Lower leg skin (tissue), 4 donors: Measurements from ENCODE around the gene DKK3. TPM values are rescaled to one million over a fixed set of nuclear protein-coding genes. Genes with fewer than 3 reads are reported as not detected.

ENCODE experiments used
- DNase-seq, 2 donors: peaks; one replicate each; pipeline ENCODE4 v3.0.0-alpha.2; 2019; ENCODE audit warnings: low spot score in 2 of 2
- H3K4me3 ChIP-seq: fragments of 200-600 bp; sonication (generic); 2 replicates; pipeline ENCODE4 v1.5.1; 2017; ENCODE audit warnings: mild to moderate bottlenecking, low read depth; ENCODE audit not compliant: poor library complexity, severe bottlenecking
- POLR2A ChIP-seq, 2 donors: fragments of 450-650 bp; IDR thresholded peaks; one replicate each; pipeline ENCODE4 v1.6.1; 2016 to 2017; ENCODE audit warnings: antibody characterized with exemption in 2 of 2, mild to moderate bottlenecking in 1 of 2, moderate library complexity in 1 of 2
- WGBS, 2 donors: methylation state at CpG; one replicate each; pipeline ENCODE4 v1.1.5; 2018; 5-methylcytosine and 5-hydroxymethylcytosine counted together
- intact Hi-C: fragments of 100-400 bp; cut with DNase I; formaldehyde crosslinking; loops from one replicate; pipeline ENCODE4 v1.15.0; 2023; ENCODE audit warnings: low total_unique reads
- total RNA-seq, 4 donors: library from RNA; depleted of rRNA; stranded (reverse); fragments of >200 nt; gene quantifications; one replicate each; pipeline ENCODE4 v1.1.0, GENCODE V29; 2016
- TF ChIP-seq, protein P1 (sequence below), 3 donors: fragments of 450-650 bp; IDR thresholded peaks; one replicate each; pipeline ENCODE4 v1.5.1; 2016; ENCODE audit warnings: antibody characterized with exemption in 3 of 3, mild to moderate bottlenecking in 3 of 3, moderate library complexity in 2 of 3

The DKK3 gene
- total RNA-seq, 4 donors from 2014 or later, result 78.5 to 175 (median 121) TPM

DNA sequence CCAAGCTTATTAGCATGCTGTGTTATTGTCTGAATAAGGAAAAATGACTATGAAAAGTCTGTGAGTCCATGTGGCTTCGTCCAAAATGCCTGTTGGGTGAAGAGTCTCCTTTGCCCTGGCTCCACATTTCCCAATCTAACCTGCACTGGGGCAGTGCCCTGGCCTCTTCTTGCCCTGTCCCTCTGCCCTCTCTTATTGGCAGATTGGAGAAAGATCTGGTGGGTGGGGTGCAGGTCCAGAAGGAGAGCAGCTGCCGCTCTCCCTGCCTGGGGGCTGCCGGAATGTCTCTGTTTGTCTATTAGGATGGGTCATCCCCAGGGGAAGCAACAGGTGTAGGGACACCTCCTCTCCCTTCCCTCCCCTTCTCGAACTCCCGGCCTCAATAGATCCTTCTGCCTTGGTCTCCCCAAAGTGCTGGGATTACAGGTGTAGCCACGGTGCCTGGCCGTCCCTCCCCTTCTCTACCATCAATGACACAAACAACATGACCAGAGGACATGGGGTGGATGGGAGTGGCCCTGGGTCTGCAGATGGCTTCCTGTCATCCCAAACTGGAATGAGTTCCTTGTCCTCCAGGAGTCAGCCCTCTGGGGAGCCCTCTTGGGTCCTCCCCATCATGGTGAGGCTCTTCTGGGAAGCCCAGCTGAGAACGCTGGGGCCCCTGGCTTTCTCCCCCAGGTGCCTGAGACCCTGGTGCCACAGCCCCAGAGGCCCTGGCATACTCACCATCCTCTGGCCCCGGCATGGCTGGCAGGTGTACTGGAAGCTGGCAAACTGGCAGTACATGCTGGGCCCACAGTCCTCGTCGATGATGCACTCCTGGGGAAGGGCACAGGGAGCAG is 40.5 kb downstream of the DKK3 start:
- no peak overlapping the region for H3K4me3 ChIP-seq
- DNase-seq, result no peak
- intact Hi-C loops, result no loop called here
- no peak for TF ChIP-seq POLR2A (IDR thresholded peaks at IDR 0.05)
- TF ChIP-seq, protein P1, sequence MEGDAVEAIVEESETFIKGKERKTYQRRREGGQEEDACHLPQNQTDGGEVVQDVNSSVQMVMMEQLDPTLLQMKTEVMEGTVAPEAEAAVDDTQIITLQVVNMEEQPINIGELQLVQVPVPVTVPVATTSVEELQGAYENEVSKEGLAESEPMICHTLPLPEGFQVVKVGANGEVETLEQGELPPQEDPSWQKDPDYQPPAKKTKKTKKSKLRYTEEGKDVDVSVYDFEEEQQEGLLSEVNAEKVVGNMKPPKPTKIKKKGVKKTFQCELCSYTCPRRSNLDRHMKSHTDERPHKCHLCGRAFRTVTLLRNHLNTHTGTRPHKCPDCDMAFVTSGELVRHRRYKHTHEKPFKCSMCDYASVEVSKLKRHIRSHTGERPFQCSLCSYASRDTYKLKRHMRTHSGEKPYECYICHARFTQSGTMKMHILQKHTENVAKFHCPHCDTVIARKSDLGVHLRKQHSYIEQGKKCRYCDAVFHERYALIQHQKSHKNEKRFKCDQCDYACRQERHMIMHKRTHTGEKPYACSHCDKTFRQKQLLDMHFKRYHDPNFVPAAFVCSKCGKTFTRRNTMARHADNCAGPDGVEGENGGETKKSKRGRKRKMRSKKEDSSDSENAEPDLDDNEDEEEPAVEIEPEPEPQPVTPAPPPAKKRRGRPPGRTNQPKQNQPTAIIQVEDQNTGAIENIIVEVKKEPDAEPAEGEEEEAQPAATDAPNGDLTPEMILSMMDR (IDR thresholded peaks at IDR 0.05), result no peak
- 76 to 83% methylated on average over 10 to 11 of the region's 11 CpGs for WGBS, 2 donors

GRCh38 chr11:11966826-11967668 is 41.4 kb downstream of the DKK3 start:
- intact Hi-C loops, result no loop called here
- DNase-seq, result peak in 1 of 2 donors; percentile 94
- no peak overlapping the region for H3K4me3 ChIP-seq
- 75 to 82% methylated on average over 14 of the region's 15 CpGs for WGBS, 2 donors
- TF ChIP-seq POLR2A (IDR thresholded peaks at IDR 0.05), result no peak
- TF ChIP-seq, protein P1 (IDR thresholded peaks at IDR 0.05), result no peak

- WGBS, 2 donors, result 91 to 92% methylated on average over 7 of the region's 7 CpGs
- intact Hi-C loops, result no loop called here
- DNase-seq, result no peak
- H3K4me3 ChIP-seq, result no peak overlapping the region
- TF ChIP-seq, protein P1 (IDR thresholded peaks at IDR 0.05), result no peak
- TF ChIP-seq POLR2A (IDR thresholded peaks at IDR 0.05), result no peak
Observed at GRCh38 chr11:11966354-11966741, 42.1 kb downstream of the DKK3 start.

GRCh38 chr11:11965656-11966353 is 42.6 kb downstream of the DKK3 start:
- no peak for DNase-seq
- no peak for TF ChIP-seq POLR2A (IDR thresholded peaks at IDR 0.05)
- TF ChIP-seq, protein P1 (IDR thresholded peaks at IDR 0.05), result no peak
- intact Hi-C loops, result no loop called here
- 89 to 90% methylated on average over 10 of the region's 10 CpGs for WGBS, 2 donors
- H3K4me3 ChIP-seq, result no peak overlapping the region

DNA sequence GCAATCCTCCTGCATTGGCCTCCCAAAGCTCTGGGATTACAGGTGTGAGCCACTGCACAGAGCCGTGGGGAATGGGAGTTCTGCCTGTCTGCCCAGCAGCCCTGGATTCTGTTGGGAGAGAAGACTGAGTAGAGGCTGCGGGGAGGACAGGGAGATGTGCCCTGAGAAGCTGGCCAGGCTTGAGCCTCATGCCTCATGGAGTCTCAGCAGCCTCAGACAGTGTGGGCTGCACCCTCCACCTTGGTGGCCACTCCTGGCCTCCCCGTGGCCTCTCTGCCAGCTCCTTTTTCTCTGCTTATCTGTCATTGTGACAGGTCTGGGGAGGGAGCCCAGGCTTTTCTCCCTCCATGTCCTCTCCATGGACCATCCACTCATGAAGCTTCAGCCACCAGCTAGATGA is 43.2 kb downstream of the DKK3 start:
- TF ChIP-seq, protein P1 (IDR thresholded peaks at IDR 0.05), result no peak
- TF ChIP-seq POLR2A (IDR thresholded peaks at IDR 0.05), result no peak
- no peak for DNase-seq
- intact Hi-C loops, result no loop called here
- 77 to 88% methylated on average over 3 of the region's 3 CpGs for WGBS, 2 donors
- no peak overlapping the region for H3K4me3 ChIP-seq
